OCI-LY1 (cell line): Measurements from ENCODE around the gene SPPL2B.

Experiments
- EZH2 ChIP-seq: fragments of 200-600 bp; sonication (generic), shearing (Covaris generic); IDR thresholded peaks from 2 replicates; pipeline ENCODE4 v1.8.0; 2017; ENCODE audit warnings: borderline replicate concordance, mixed run types, mild to moderate bottlenecking, antibody characterized with exemption, low read length, moderate library complexity, mixed read lengths
- TF ChIP-seq, protein P1 (sequence below): fragments of 200-600 bp; sonication (generic), shearing (Covaris generic); IDR thresholded peaks from 2 replicates; pipeline ENCODE4 v1.5.1; 2017; ENCODE audit warnings: mild to moderate bottlenecking, antibody characterized with exemption, low read length, moderate library complexity, mixed read lengths

DNA sequence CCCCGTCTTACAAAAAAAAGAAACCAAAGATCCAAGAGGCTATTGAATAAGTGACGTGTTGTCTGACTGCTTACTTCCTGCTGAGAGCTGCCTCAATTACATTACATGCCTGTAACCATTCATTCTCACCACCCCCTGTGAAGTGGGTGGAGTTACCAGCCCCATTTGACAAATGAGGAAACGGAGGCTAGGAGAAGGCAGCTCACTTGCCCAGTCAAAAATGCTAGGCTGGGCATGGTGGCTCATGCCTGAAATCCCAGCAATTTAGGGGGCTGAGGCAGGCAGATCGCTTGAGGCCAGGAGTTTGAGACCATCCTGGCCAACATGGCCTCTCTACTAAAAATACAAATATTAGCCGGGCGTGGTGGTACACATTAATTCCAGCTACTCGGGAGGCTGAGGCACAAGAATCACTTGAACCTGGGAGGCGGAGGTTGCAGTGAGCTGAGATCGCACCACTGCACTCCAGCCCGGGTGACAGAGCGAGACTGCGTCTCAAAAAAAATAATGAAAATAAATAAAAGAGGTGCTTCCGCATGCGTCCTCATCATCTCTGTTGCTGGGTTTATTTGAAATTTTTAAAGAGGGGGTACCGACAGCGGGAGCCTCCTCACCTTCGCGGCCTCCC, 597 bp upstream of the SPPL2B start:
- TF ChIP-seq, protein P1, sequence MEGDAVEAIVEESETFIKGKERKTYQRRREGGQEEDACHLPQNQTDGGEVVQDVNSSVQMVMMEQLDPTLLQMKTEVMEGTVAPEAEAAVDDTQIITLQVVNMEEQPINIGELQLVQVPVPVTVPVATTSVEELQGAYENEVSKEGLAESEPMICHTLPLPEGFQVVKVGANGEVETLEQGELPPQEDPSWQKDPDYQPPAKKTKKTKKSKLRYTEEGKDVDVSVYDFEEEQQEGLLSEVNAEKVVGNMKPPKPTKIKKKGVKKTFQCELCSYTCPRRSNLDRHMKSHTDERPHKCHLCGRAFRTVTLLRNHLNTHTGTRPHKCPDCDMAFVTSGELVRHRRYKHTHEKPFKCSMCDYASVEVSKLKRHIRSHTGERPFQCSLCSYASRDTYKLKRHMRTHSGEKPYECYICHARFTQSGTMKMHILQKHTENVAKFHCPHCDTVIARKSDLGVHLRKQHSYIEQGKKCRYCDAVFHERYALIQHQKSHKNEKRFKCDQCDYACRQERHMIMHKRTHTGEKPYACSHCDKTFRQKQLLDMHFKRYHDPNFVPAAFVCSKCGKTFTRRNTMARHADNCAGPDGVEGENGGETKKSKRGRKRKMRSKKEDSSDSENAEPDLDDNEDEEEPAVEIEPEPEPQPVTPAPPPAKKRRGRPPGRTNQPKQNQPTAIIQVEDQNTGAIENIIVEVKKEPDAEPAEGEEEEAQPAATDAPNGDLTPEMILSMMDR: no peak
- TF ChIP-seq EZH2: no peak
